Naive B cell (primary cell): ENCODE measurements around the gene BOD1L1. TPM values are rescaled to one million over a fixed set of nuclear protein-coding genes. Genes with fewer than 3 reads are reported as not detected.

Experiments
- ATAC-seq, 2 donors: fragments of 150-1000 bp; cut with Tn5 transposase; 2 replicates each; pipeline ENCODE4 v1.10.0; 2021; ENCODE audit warnings: low read depth in 2 of 2, mild to moderate bottlenecking in 2 of 2, moderate library complexity in 2 of 2
- DNase-seq: peaks from one replicate; pipeline ENCODE4 v3.0.0; 2022
- H3K27ac Mint-ChIP-seq, 6 donors: one replicate each; pipeline ENCODE4 v1.8.0; 2020 to 2022; ENCODE audit warnings: mild to moderate bottlenecking in 6 of 6, mixed read lengths in 6 of 6, moderate library complexity in 5 of 6, inconsistent platforms in 2 of 6
- H3K27me3 Mint-ChIP-seq, 3 donors: one replicate each; pipeline ENCODE4 v1.8.0; 2021 to 2022; ENCODE audit warnings: mixed read lengths in 3 of 3, mild to moderate bottlenecking in 1 of 3
- H3K36me3 Mint-ChIP-seq, 2 donors: one replicate each; pipeline ENCODE4 v1.8.0; 2020 to 2022; ENCODE audit warnings: mixed read lengths in 2 of 2, inconsistent platforms in 1 of 2, mild to moderate bottlenecking in 1 of 2
- H3K4me1 Mint-ChIP-seq, 3 donors: one replicate each; pipeline ENCODE4 v1.8.0; 2020 to 2022; ENCODE audit warnings: mixed read lengths in 3 of 3, inconsistent platforms in 1 of 3, mild to moderate bottlenecking in 1 of 3, moderate library complexity in 1 of 3
- H3K4me3 Mint-ChIP-seq, 8 donors: one replicate each; pipeline ENCODE4 v1.8.0; 2020 to 2022; ENCODE audit warnings: mild to moderate bottlenecking in 8 of 8, mixed read lengths in 8 of 8, moderate library complexity in 8 of 8, inconsistent platforms in 2 of 8
- H3K9me3 Mint-ChIP-seq, 7 donors: one replicate each; pipeline ENCODE4 v1.8.0; 2020 to 2022; ENCODE audit warnings: mixed read lengths in 7 of 7, mild to moderate bottlenecking in 5 of 7, inconsistent platforms in 2 of 7, moderate library complexity in 1 of 7
- polyA plus RNA-seq, 6 donors: library from polyadenylated mRNA; unstranded; fragments of 300-500 nt; fragmentation: Illumina TruSeq; gene quantifications; one replicate each; pipeline ENCODE4 v1.2.3, GENCODE V29; 2021; ENCODE audit warnings: low read depth in 6 of 6

Gene BOD1L1
- polyA plus RNA-seq, 6 donors from 2014 or later, result 2.5 to 10.2 (median 3.9) TPM

DNA sequence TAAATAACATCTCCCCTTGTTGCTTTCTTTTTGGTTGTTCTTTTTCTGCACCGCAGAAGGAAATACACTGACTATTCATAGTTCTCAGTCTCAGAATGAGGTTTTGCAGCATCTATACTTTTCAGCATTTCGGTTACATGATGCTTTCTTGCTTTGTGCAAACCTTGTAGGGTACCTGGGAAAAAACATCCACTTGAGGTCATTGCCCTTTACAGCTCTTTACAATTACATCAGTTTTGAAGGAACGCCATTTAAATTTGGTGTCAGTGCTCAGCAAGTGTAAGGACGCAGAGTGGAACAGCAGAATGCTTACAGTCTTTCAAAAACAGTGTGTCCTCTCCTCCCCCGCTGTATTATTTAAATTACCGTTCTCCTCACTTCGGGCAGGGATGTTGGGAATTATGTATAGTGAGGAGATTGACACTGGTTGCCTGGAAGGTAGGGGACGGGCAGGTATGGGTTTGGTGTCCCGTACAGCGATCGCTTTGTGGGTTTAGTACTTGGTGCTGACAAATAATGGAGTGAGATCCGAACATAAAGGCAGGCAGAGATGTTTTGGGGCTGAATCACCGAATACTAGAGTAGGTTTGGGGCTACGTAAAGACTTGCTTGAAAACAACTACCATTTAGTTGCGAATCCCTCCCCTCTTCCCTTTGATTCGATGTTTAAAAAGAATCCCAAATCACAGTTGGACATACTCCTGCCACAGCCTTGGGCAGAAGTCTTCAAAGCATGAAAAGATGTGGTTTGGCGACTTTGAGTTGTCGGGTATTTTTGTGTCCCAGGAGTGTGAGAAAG, 81.2 kb downstream of the BOD1L1 start:
- Mint-ChIP-seq H3K4me1 (peaks cover 34 to 46% (median 45%) of the 10 kb centered on the region in 3 donors), H3K27ac (peak overlapping the region; percentile 7 to 98 (median 84)), H3K27me3 (peaks cover 53 to 81% (median 66%) of the 10 kb centered on the region in 3 donors), H3K36me3 (peaks cover 0 to 22% of the 10 kb centered on the region in 2 donors), H3K9me3 (peaks cover 0 to 25% (median 10%) of the 10 kb centered on the region in 7 donors), H3K4me3 (peak overlapping the region; percentile 68 to 92 (median 88))
- no peak for DNase-seq
- no peak for ATAC-seq

DNA sequence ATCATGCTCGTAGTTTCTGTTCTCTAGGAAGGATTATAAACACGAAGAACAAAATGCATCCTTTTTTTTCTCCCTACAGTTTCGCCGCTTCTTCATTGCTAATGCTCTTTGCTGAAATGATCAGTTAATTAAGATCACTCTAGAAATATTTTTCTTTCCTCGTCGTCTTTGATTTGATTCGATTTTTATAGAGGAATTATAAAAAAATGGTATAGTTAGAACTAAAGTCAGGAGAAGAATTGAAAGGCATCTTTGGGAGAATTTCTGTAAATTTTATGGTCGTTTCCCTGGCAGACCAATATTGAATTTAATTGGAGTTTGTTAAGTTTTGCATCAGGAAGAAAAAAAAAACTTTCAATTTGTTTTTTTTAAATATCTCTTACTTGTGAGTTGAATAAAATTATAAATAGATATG, 82.1 kb downstream of the BOD1L1 start:
- Mint-ChIP-seq H3K36me3 (peaks cover 0 to 22% of the 10 kb centered on the region in 2 donors), H3K4me3 (peak overlapping the region; percentile 81 to 92 (median 85)), H3K27ac (peak overlapping the region in 3 of 6 donors; percentile 43 to 79 (median 59)), H3K4me1 (peaks cover 38 to 54% (median 49%) of the 10 kb centered on the region in 3 donors), H3K27me3 (peaks cover 53 to 81% (median 66%) of the 10 kb centered on the region in 3 donors), H3K9me3 (peaks cover 0 to 26% (median 10%) of the 10 kb centered on the region in 7 donors)
- DNase-seq (no peak), ATAC-seq (no peak)

DNA sequence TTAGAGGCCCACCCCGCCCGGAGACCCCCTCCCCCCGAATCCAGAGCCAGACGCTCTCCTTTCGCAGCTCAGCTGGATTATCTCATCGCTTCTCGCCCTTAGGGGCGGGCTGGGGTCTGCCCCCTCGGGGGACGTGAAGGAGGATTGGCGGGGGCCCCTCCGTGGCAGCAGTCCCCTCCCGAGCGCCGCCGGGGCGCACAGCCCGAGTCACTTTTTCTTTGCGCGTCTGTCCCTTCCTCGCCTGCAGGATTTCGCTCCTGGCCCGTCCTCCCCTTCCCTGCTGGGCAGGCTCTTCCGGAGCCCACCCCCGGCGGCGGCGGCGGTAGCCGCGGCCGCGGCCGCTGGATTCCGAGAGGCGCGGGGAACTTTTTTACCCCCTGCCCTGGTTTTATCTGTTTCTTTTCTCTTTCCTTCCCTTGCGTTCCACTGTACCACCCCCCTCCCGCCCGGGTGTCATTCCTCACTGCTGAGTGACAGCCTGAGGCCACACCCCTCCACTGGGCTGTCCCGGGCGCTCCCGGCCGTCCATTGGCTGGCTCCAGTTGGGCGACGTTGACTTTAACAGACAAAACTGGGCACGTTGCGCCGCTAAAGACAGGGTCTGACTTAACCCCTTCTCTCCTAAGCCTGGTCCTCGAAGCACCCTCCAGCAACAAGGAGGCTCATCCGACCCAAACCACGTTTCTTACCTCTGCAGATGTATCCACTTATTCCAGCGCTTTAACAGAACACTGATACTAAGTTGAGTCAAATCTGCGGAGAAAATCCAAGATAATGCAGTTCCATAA, 82.7 kb downstream of the BOD1L1 start:
- ATAC-seq (peak; percentile 19 to 29), DNase-seq (no peak)
- peaks cover 0 to 22% of the 10 kb centered on the region in 2 donors for H3K36me3 Mint-ChIP-seq
- peaks cover 57 to 81% (median 62%) of the 10 kb centered on the region in 3 donors for H3K27me3 Mint-ChIP-seq
- H3K27ac Mint-ChIP-seq, result peak overlapping the region in 3 of 6 donors; percentile 43 to 79 (median 59)
- peaks cover 38 to 55% (median 54%) of the 10 kb centered on the region in 3 donors for H3K4me1 Mint-ChIP-seq
- peak overlapping the region; percentile 81 to 92 (median 85) for H3K4me3 Mint-ChIP-seq
- peaks cover 0 to 26% (median 12%) of the 10 kb centered on the region in 7 donors for H3K9me3 Mint-ChIP-seq

DNA sequence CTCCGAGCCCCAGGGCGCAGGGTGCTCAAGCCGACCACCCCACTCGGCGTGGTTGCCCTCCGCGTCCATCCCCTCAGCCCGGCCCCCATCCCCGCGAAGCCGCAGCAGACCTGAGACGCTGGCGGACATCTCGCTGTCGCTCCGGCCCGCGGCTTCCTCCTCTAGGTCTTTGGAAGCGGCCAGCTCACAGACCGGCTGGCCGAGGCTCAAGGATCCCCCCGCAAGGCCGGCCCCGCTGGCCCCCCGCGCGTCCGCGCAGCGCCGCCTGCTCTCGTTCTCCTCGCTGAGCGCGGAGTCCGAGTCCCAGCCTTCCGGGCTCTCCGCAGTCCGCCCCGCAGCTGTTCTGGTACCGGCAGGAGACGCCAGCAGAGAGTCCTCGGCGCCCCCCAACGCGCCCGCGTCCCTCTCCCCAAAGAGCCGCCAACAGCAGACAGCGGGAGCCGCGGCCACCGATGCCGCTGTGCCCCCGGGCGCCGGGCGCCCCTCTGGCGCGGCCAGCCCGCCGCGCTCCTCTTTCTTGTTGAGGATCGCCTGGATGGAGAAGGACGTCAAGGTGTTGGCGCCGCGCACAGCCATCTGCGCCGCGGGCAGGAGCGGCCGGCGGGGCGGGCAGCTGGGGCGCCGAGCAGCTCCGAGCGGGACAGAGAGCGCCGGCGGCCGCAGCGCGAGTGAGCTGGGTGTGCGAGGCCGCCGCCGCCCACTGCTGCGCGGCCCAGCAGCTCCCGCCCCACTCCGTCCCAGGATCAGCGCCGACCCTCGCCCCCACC, 83.5 kb downstream of the BOD1L1 start, which contains the start of gene NKX3-2:
NKX3-2 (minus strand) TSS at position 670 of the 767 bp plus-strand sequence; CDS start at position 576, 94 bp downstream.
- ATAC-seq (no peak), DNase-seq (no peak)
- Mint-ChIP-seq H3K27ac (peak within 1 kb of the TSS in 4 of 6 donors; percentile 54 to 92 (median 82)), H3K4me3 (peak within 1 kb of the TSS; percentile 82 to 92 (median 85)), H3K9me3 (peaks cover 0 to 30% (median 12%) of the 10 kb centered on the region in 7 donors), H3K27me3 (peaks cover 58 to 82% (median 60%) of the 10 kb centered on the region in 3 donors), H3K4me1 (peaks cover 36 to 54% (median 50%) of the 10 kb centered on the region in 3 donors), H3K36me3 (peaks cover 0 to 23% of the 10 kb centered on the region in 2 donors)

DNA sequence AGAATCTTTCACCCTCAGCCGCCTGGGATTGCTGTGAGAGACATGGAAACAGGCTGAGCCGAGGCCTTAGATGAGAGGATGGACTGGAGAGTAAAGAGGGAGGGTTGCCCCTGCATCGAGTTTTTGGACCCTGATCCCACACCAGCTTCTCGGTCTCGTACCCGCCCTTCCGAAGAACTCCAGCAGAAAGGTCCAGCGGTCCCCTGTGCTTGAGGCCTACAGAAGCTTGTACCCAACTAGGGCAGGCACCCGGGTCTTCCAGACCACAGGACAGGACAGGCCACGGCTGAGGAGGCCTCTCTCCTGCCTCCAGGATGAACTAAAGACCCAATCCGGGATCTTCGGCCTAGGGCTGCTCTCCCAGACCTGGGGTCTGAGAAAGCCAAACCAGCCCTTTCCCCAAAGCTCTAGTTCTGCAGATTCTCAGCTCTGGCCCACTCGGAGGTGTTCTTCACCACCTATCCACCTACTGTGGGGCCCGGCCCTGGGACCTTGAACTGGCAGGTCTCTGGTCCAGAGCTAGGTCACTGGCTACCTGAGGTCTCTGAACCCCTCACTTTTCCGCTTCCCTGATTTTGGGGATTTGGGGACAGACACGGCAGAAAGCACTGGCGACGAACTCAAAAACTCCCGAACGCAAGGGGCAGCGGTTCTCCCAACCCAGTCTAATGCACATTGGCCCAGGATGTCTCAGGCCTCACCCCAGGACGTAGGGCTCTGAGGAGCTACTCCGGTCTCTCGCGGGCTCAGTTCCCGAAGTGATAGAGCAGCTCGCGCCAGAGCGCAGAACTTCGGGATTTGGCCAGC, 84.3 kb downstream of the BOD1L1 start:
- Mint-ChIP-seq H3K4me1 (peaks cover 33 to 53% (median 51%) of the 10 kb centered on the region in 3 donors), H3K4me3 (peak overlapping the region; percentile 52 to 89 (median 79)), H3K9me3 (peaks cover 3 to 35% (median 18%) of the 10 kb centered on the region in 7 donors), H3K36me3 (peaks cover 5 to 31% of the 10 kb centered on the region in 2 donors), H3K27ac (peak overlapping the region in 4 of 6 donors; percentile 54 to 92 (median 82)), H3K27me3 (peaks cover 61 to 83% (median 61%) of the 10 kb centered on the region in 3 donors)
- DNase-seq (no peak), ATAC-seq (no peak)

DNA sequence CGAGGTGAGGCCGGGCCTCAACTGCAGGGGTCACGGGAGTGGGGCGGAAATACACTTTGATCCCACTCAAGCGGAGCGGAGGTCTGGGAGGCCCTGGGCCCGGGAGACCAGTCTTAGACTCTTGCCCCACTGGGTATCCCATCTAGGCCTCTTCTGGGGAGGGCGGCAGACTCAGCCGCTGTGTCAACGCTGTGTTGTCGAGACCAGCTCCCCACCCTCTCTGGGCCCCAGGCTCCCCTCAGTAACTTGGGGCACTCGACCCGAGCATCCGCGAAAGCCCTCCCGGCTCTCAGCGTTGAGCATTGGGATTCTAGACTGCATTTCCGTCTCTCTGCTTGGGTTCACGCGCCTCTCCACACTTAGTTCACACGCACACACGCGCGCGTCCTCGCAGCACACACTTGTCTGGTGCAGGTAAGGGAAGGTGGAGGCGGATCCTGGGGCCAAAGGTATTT, 84.9 kb downstream of the BOD1L1 start:
- ATAC-seq (no peak), DNase-seq (no peak)
- H3K27ac Mint-ChIP-seq, result peak overlapping the region in 3 of 6 donors; percentile 54 to 92 (median 73)

DNA sequence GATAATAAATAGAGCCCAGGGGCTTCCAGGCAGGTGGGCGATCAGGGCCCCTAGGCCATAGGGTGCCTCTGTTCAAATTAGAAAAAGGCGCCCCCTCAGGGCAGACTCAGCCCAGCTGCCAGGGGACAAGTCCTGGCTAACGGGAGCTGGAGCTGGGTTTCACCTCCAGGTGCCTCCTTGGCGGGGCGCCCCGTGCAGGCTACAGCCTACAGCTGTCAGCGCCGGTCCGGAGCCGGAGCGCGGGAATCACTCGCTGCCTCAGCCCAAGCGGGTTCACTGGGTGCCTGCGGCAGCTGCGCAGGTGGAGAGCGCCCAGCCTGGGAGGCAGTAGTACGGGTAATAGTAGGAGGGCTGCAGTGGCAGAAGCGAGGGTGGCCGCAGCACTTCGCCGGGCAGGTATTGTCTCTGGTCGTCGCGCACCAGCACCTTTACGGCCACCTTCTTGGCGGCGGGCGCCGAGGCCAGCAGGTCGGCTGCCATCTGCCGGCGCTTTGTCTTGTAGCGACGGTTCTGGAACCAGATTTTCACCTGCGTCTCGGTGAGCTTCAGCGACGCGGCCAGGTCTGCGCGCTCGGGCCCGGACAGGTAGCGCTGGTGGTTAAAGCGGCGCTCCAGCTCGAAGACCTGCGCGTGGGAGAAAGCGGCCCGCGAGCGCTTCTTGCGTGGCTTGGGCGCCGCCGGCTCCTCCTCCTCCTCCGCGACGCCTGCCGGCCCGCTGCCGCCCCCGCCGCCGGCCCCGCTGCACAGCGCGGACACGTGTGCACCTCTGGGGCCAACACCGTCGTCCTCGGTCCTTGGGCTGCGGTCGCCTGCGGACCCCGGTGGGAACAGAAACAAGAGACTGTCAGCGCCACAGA, 85.6 kb downstream of the BOD1L1 start:
- DNase-seq, result no peak
- H3K36me3 Mint-ChIP-seq, result peaks cover 5 to 31% of the 10 kb centered on the region in 2 donors
- H3K27me3 Mint-ChIP-seq, result peaks cover 69 to 87% (median 71%) of the 10 kb centered on the region in 3 donors
- H3K9me3 Mint-ChIP-seq, result peaks cover 4 to 42% (median 24%) of the 10 kb centered on the region in 7 donors
- peaks cover 34 to 52% (median 48%) of the 10 kb centered on the region in 3 donors for H3K4me1 Mint-ChIP-seq
- peak overlapping the region in 4 of 6 donors; percentile 86 to 95 (median 87) for H3K27ac Mint-ChIP-seq
- ATAC-seq, result peak; percentile 17 to 24
- H3K4me3 Mint-ChIP-seq, result peak overlapping the region; percentile 51 to 89 (median 72)

More for the DNA sequence above, 84.9 kb downstream of the BOD1L1 start:
- Mint-ChIP-seq H3K4me3 (peak overlapping the region; percentile 62 to 89 (median 78)), H3K9me3 (peaks cover 4 to 37% (median 23%) of the 10 kb centered on the region in 7 donors), H3K27me3 (peaks cover 64 to 87% (median 67%) of the 10 kb centered on the region in 3 donors), H3K36me3 (peaks cover 5 to 34% of the 10 kb centered on the region in 2 donors), H3K4me1 (peaks cover 35 to 54% (median 51%) of the 10 kb centered on the region in 3 donors)

DNA sequence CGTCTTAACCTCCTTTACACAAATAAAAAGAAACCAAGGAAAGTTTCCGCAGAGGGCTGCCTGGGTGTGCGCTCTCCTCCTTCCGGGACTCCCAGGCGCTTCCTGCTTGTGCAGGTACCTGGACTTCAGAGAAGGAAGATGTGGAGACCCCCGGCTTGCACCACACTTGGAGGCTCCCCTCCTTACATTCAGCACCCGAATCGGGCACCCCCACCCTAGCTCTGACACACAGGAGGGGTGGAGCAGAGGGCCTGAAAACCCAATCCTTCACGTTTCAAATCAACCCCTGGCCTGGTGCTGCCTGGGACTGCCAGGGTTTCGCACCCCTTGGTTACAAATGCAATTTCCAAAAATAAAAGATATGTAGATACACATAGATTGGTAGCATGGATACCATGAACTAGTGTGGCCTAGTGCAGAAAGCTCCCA, 86.3 kb downstream of the BOD1L1 start:
- Mint-ChIP-seq H3K27ac (peak overlapping the region in 4 of 6 donors; percentile 86 to 95 (median 88)), H3K36me3 (peaks cover 5 to 26% of the 10 kb centered on the region in 2 donors), H3K27me3 (peaks cover 69 to 87% (median 71%) of the 10 kb centered on the region in 3 donors), H3K4me3 (peak overlapping the region in 7 of 8 donors; percentile 13 to 89 (median 54)), H3K9me3 (peaks cover 4 to 41% (median 28%) of the 10 kb centered on the region in 7 donors), H3K4me1 (peaks cover 27 to 44% (median 41%) of the 10 kb centered on the region in 3 donors)
- ATAC-seq (no peak), DNase-seq (no peak)

DNA sequence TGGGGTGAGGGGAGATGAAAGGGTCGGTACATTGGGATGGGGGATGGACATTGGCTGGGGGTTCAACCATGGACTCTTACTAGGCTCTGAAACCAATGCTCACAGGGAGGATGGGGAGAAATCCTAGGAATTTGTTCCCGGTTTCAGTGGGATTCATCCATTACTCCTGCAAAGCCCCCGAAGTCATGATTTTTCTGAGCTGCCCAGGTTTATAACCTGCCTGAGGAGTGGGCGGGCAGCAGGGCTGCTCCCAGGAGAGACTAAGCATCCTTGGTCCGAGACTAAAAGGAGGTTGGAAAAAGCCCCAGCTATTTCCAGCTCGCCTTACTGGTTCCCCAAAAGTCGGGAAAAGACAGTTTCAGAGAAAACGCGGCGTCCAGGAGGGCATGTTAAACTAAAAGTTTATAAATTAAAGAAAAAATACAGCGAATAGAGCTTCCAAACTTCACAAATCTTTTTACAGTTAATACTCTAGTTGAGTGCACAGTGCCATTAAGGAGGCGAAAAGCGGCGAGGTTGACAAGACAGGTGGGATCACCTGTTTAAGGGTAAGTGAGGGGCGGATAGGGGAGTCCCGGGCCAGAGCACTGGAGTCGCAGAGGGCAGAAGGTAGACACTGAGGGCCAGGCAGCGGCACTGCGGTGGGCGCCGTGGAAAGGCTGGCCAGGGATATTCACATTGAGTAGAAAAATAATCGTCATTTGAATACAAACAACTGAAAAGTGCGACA, 86.9 kb downstream of the BOD1L1 start:
- H3K27me3 Mint-ChIP-seq, result peaks cover 71 to 89% (median 71%) of the 10 kb centered on the region in 3 donors
- no peak for DNase-seq
- H3K9me3 Mint-ChIP-seq, result peaks cover 4 to 43% (median 26%) of the 10 kb centered on the region in 7 donors
- peaks cover 6 to 26% of the 10 kb centered on the region in 2 donors for H3K36me3 Mint-ChIP-seq
- H3K4me3 Mint-ChIP-seq, result peak overlapping the region in 7 of 8 donors; percentile 42 to 89 (median 64)
- ATAC-seq, result no peak
- peaks cover 25 to 47% (median 39%) of the 10 kb centered on the region in 3 donors for H3K4me1 Mint-ChIP-seq
- peak overlapping the region in 3 of 6 donors; percentile 86 to 89 (median 88) for H3K27ac Mint-ChIP-seq
